Keratinocyte (primary cell): ENCODE data around the gene TADA2B. TPM values are rescaled to one million over a fixed set of nuclear protein-coding genes. Genes with fewer than 3 reads are reported as not detected.

Experiments used
- DNase-seq: peaks from one replicate; pipeline ENCODE4 v3.0.0-alpha.2; 2011; ENCODE audit warnings: low read depth, missing footprints, low spot score
- FAIRE-seq: peaks from 2 replicates; lab custom pipeline; 2011; peaks lifted over from hg19 to GRCh38; lab: Jason Lieb, UNC
- H2AFZ ChIP-seq: 2 replicates; pipeline ENCODE4 v1.6.0; 2012; ENCODE audit warnings: low read length, control low read depth, inconsistent platforms; ENCODE audit not compliant: control insufficient read depth
- H3K27ac ChIP-seq: 2 replicates; pipeline ENCODE4 v1.5.1; 2011; ENCODE audit warnings: low read length; ENCODE audit not compliant: control insufficient read depth, insufficient read depth
- H3K27me3 ChIP-seq: 3 replicates; pipeline ENCODE4 v1.6.0; 2011; ENCODE audit warnings: low read length; ENCODE audit not compliant: control insufficient read depth, insufficient read depth; ENCODE audit errors: extremely low read depth
- H3K36me3 ChIP-seq, 2 experiments: 2 replicates in 1 of 2; 3 replicates in 1 of 2; pipeline ENCODE4 v1.5.1; 2011; ENCODE audit warnings: low read length in 2 of 2, mild to moderate bottlenecking in 1 of 2; ENCODE audit not compliant: control insufficient read depth in 2 of 2, insufficient read depth in 2 of 2; ENCODE audit errors: extremely low read depth in 1 of 2
- H3K4me1 ChIP-seq: 3 replicates; pipeline ENCODE4 v1.5.1; 2011; ENCODE audit warnings: low read length; ENCODE audit not compliant: control insufficient read depth, insufficient read depth; ENCODE audit errors: extremely low read depth
- H3K4me2 ChIP-seq: 3 replicates; pipeline ENCODE4 v1.6.0; 2011; ENCODE audit warnings: low read depth, low read length; ENCODE audit not compliant: control insufficient read depth, insufficient read depth; ENCODE audit errors: extremely low read depth
- H3K4me3 ChIP-seq, 3 experiments: fragments of 200-600 bp in 1 of 3; sonication (generic) in 1 of 3; 2 replicates in 2 of 3; 3 replicates in 1 of 3; pipeline ENCODE4 v1.5.1; 2011 to 2016; ENCODE audit warnings: low read length in 3 of 3, mild to moderate bottlenecking in 3 of 3, control low read depth in 2 of 3, inconsistent platforms in 1 of 3, low read depth in 1 of 3, mixed read lengths in 1 of 3, mixed run types in 1 of 3, moderate library complexity in 1 of 3; ENCODE audit not compliant: control insufficient read depth in 2 of 3, insufficient read depth in 2 of 3; ENCODE audit errors: extremely low read depth in 1 of 3
- H3K79me2 ChIP-seq: 2 replicates; pipeline ENCODE4 v1.6.0; 2012; ENCODE audit warnings: low read length; ENCODE audit not compliant: control insufficient read depth, insufficient read depth
- H3K9ac ChIP-seq: 3 replicates; pipeline ENCODE4 v1.6.0; 2011; ENCODE audit warnings: low read length; ENCODE audit not compliant: control insufficient read depth, insufficient read depth; ENCODE audit errors: extremely low read depth
- H3K9me1 ChIP-seq: 3 replicates; pipeline ENCODE4 v1.6.0; 2011; ENCODE audit warnings: low read length; ENCODE audit not compliant: control insufficient read depth, insufficient read depth; ENCODE audit errors: extremely low read depth
- H3K9me3 ChIP-seq: 2 replicates; pipeline ENCODE4 v1.5.1; 2012; ENCODE audit warnings: low read depth, low read length; ENCODE audit not compliant: control insufficient read depth
- H4K20me1 ChIP-seq: 3 replicates; pipeline ENCODE4 v1.6.0; 2011; ENCODE audit warnings: low read length; ENCODE audit not compliant: control insufficient read depth, insufficient read depth; ENCODE audit errors: extremely low read depth
- CTCF ChIP-seq, 3 experiments: IDR thresholded peaks in 1 of 3; conservative IDR thresholded peaks in 1 of 3; optimal IDR thresholded peaks in 1 of 3; 2 replicates in 2 of 3; 3 replicates in 1 of 3; pipeline versions ENCODE3 to v1.5.1; 2011; ENCODE audit warnings: low read length in 3 of 3, mild to moderate bottlenecking in 3 of 3, moderate library complexity in 2 of 3, control low read depth in 1 of 3, inconsistent platforms in 1 of 3; ENCODE audit not compliant: insufficient read depth in 2 of 3; ENCODE audit errors: extremely low read depth in 1 of 3
- EZH2 ChIP-seq: IDR thresholded peaks from one replicate; pipeline ENCODE4 v1.6.1; 2012; ENCODE audit warnings: inconsistent platforms, mild to moderate bottlenecking, low read length, moderate library complexity
- dilution Hi-C: fragments of 300-500 bp; cut with MboI; formaldehyde crosslinking; loops from one replicate; pipeline ENCODE4 v1.7.0; 2020; ENCODE audit warnings: low sequenced_read_pairs; ENCODE audit not compliant: extremely low pct_ligation_motif_present
- polyA plus RNA-seq, 5 experiments: library from polyadenylated mRNA; depleted of rRNA in 3 of 5; stranded (reverse) in 3 of 5; stranded (forward) in 1 of 5; unstranded in 1 of 5; fragments of >200 nt; gene quantifications; 1 replicate in 1 of 5; 2 replicates in 3 of 5; 3 replicates in 1 of 5; pipeline versions ENCODE4 v1.2.1 to v1.2.3, GENCODE V29; 2011 to 2012; ENCODE audit warnings: missing spikeins in 2 of 5, low read depth in 1 of 5, low replicate concordance in 1 of 5

TADA2B gene
- polyA plus RNA-seq, 1 donor (not counting 4 experiments of a cell fraction or from before 2014, with no cell fraction given) = 5.3 TPM

GRCh38 chr4:7041801-7042502, 1.2 kb upstream of the TADA2B start:
- Histone ChIP-seq H3K9ac (peak overlapping the region; percentile 75), H3K27me3 (no peaks in the 10 kb centered on the region), H3K9me1 (no peaks in the 10 kb centered on the region), H4K20me1 (peaks cover 5% of the 10 kb centered on the region), H2AFZ (peak overlapping the region; percentile 93), H3K4me2 (peak overlapping the region; percentile 83), H3K9me3 (no peaks in the 10 kb centered on the region), H3K79me2 (peaks cover 34% of the 10 kb centered on the region), H3K27ac (peak overlapping the region; percentile 49), H3K36me3 (peaks cover 0 to 10% of the 10 kb centered on the region in 2 experiments), H3K4me1 (peaks cover 13% of the 10 kb centered on the region), H3K4me3 (peak overlapping the region; percentile 80 to 84 (median 83))
- no peak for DNase-seq
- dilution Hi-C loops = no loop called here
- TF ChIP-seq EZH2 = no peak
- TF ChIP-seq CTCF (optimal IDR thresholded peaks at IDR 0.05 in 1 of 3, IDR thresholded peaks at IDR 0.05 in 1 of 3, conservative IDR thresholded peaks at IDR 0.05 in 1 of 3; ENCODE audit: extremely low read depth in 1 of 3, insufficient read depth in 2 of 3, low read length in 3 of 3) = no peak
- no peak for FAIRE-seq

DNA sequence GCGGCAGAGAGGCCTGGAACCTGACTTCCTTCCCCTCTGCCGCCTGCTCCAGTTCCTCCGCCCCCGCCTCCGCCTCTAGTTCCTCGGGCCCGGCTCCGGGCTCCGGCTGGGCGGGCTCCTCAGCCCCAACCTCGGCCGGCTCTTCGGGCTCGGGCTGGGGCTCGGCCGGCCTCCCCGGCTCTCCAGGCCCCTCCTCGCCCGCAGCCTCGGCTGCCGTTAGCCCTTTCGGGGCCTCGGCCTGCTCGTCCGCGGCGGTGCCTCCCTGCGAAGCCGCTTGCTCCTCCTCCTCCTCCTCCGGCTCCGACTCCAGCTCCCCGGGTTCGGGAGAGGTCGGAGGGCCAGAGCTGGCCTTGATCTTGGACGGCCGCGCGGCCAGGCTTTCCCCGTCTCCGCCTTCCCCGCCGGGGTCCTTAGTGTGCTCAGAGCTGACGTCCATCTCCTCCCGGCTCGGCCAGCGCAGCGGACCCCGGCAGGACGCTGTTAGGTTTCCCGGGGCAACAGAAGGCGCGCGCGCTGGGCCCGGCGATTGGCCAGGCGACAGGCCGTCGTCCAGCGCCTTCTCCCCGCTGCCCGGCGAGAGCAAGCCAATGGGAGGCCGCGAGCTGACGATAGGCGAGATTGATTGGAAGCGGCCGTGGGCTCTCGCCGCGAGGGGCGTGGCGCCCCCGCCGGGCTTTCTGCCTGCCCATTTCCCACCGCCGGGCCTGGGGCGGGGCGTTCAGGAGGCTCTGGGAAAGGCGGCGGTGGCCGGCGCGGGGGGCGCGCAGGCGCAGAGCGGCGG, 479 bp upstream of the TADA2B start:
- dilution Hi-C loops = no loop called here

More for the DNA sequence above, 479 bp upstream of the TADA2B start:
- H3K4me3 ChIP-seq = peak overlapping the region; percentile 80 to 84 (median 83)
- H4K20me1 ChIP-seq = peaks cover 7% of the 10 kb centered on the region
- peak overlapping the region; percentile 93 for H2AFZ ChIP-seq
- H3K4me2 ChIP-seq = peak overlapping the region; percentile 83
- FAIRE-seq = no peak
- no peaks in the 10 kb centered on the region for H3K9me1 ChIP-seq
- H3K9ac ChIP-seq = peak overlapping the region; percentile 75
- H3K36me3 ChIP-seq = peaks cover 0 to 13% of the 10 kb centered on the region in 2 experiments
- no peaks in the 10 kb centered on the region for H3K9me3 ChIP-seq
- no peak for TF ChIP-seq EZH2
- no peak for TF ChIP-seq CTCF (optimal IDR thresholded peaks at IDR 0.05 in 1 of 3, IDR thresholded peaks at IDR 0.05 in 1 of 3, conservative IDR thresholded peaks at IDR 0.05 in 1 of 3; ENCODE audit: extremely low read depth in 1 of 3, insufficient read depth in 2 of 3, low read length in 3 of 3)
- DNase-seq = peak; percentile 63
- peaks cover 42% of the 10 kb centered on the region for H3K79me2 ChIP-seq
- peak overlapping the region; percentile 49 for H3K27ac ChIP-seq
- peaks cover 13% of the 10 kb centered on the region for H3K4me1 ChIP-seq
- no peaks in the 10 kb centered on the region for H3K27me3 ChIP-seq
